Stimulated activated effector memory CD8-positive, alpha-beta T cell treated with anti-CD3 and anti-CD28 coated beads, Interleukin-12 subunit alpha, Interleukin-12 subunit beta, amount 100 ng/mL, for 72 hours (primary cell): ENCODE data around the gene FHOD3.
"Not testable (repeated sequence)": the region's sequence is repeated elsewhere in the genome, so short reads cannot be mapped to it uniquely, and the experiment has no call there.

Source experiments
- ATAC-seq: fragments of 150-1000 bp; cut with Tn5 transposase; 2 replicates; pipeline ENCODE4 v1.10.0; 2021
- DNase-seq, 2 donors: peaks; one replicate each; pipeline ENCODE4 v3.0.0; 2021 to 2022; ENCODE audit warnings: low spot score in 2 of 2
- H3K27ac Mint-ChIP-seq: one replicate; pipeline ENCODE4 v1.8.0; 2022; ENCODE audit warnings: mild to moderate bottlenecking, mixed read lengths
- H3K36me3 Mint-ChIP-seq: one replicate; pipeline ENCODE4 v1.8.0; 2022; ENCODE audit warnings: mild to moderate bottlenecking, mixed read lengths
- H3K4me1 Mint-ChIP-seq: one replicate; pipeline ENCODE4 v1.8.0; 2022; ENCODE audit warnings: mixed read lengths
- H3K4me3 Mint-ChIP-seq: one replicate; pipeline ENCODE4 v1.8.0; 2022; ENCODE audit warnings: mild to moderate bottlenecking, mixed read lengths
- H3K9me3 Mint-ChIP-seq: one replicate; pipeline ENCODE4 v1.8.0; 2022; ENCODE audit warnings: mixed read lengths

FHOD3 gene

GRCh38 chr18:36761186-36761698 is 463.7 kb downstream of the FHOD3 start:
- ATAC-seq (no peak), DNase-seq (no peak)
- H3K4me3 Mint-ChIP-seq: no peak overlapping the region
- no peaks in the 10 kb centered on the region for H3K36me3 Mint-ChIP-seq
- no peaks in the 10 kb centered on the region for H3K9me3 Mint-ChIP-seq
- no peaks in the 10 kb centered on the region for H3K4me1 Mint-ChIP-seq
- H3K27ac Mint-ChIP-seq: no peak overlapping the region

- no peaks in the 10 kb centered on the region for H3K4me1 Mint-ChIP-seq
- DNase-seq (peak in 1 of 2 donors; percentile 43), ATAC-seq (peak; percentile 53)
- H3K27ac Mint-ChIP-seq: no peak overlapping the region
- H3K36me3 Mint-ChIP-seq: no peaks in the 10 kb centered on the region
- no peak overlapping the region for H3K4me3 Mint-ChIP-seq
- no peaks in the 10 kb centered on the region for H3K9me3 Mint-ChIP-seq
Observed at GRCh38 chr18:36762074-36762473, 464.6 kb downstream of the FHOD3 start.

- DNase-seq, ATAC-seq, H3K36me3 Mint-ChIP-seq, H3K4me3 Mint-ChIP-seq, H3K4me1 Mint-ChIP-seq, H3K27ac Mint-ChIP-seq, H3K9me3 Mint-ChIP-seq: not testable (repeated sequence)
Observed at GRCh38 chr18:36762965-36763364, 465.5 kb downstream of the FHOD3 start.

- Mint-ChIP-seq H3K4me1 (peaks cover 11% of the 10 kb centered on the region), H3K9me3 (no peaks in the 10 kb centered on the region), H3K4me3 (no peak overlapping the region), H3K36me3 (no peaks in the 10 kb centered on the region), H3K27ac (no peak overlapping the region)
- no peak for DNase-seq
- ATAC-seq: no peak
Observed at GRCh38 chr18:36766836-36767235, 469.3 kb downstream of the FHOD3 start.

- Mint-ChIP-seq H3K4me3 (no peak overlapping the region), H3K4me1 (peaks cover 11% of the 10 kb centered on the region), H3K9me3 (no peaks in the 10 kb centered on the region), H3K36me3 (no peaks in the 10 kb centered on the region), H3K27ac (no peak overlapping the region)
- DNase-seq (no peak), ATAC-seq (no peak)
Observed at GRCh38 chr18:36769172-36769571, 471.7 kb downstream of the FHOD3 start.

GRCh38 chr18:36769611-36770314 is 472.2 kb downstream of the FHOD3 start:
- Mint-ChIP-seq H3K4me1 (peaks cover 11% of the 10 kb centered on the region), H3K9me3 (no peaks in the 10 kb centered on the region), H3K27ac (no peak overlapping the region), H3K36me3 (no peaks in the 10 kb centered on the region), H3K4me3 (no peak overlapping the region)
- DNase-seq: no peak
- peak; percentile 51 for ATAC-seq

GRCh38 chr18:36770315-36770946 is 472.9 kb downstream of the FHOD3 start:
- no peak overlapping the region for H3K4me3 Mint-ChIP-seq

GRCh38 chr18:36771245-36771644 is 473.7 kb downstream of the FHOD3 start:
- Mint-ChIP-seq H3K4me3 (no peak overlapping the region), H3K9me3 (no peaks in the 10 kb centered on the region), H3K36me3 (no peaks in the 10 kb centered on the region), H3K4me1 (peaks cover 11% of the 10 kb centered on the region), H3K27ac (no peak overlapping the region)
- no peak for DNase-seq
- no peak for ATAC-seq

More at GRCh38 chr18:36770315-36770946, 472.9 kb downstream of the FHOD3 start:
- no peaks in the 10 kb centered on the region for H3K36me3 Mint-ChIP-seq
- DNase-seq (no peak), ATAC-seq (no peak)
- no peaks in the 10 kb centered on the region for H3K9me3 Mint-ChIP-seq
- no peak overlapping the region for H3K27ac Mint-ChIP-seq
- peaks cover 11% of the 10 kb centered on the region for H3K4me1 Mint-ChIP-seq

- ATAC-seq (no peak), DNase-seq (no peak)
- H3K4me3 Mint-ChIP-seq: no peak overlapping the region
- H3K27ac Mint-ChIP-seq: no peak overlapping the region
- peaks cover 11% of the 10 kb centered on the region for H3K4me1 Mint-ChIP-seq
- H3K9me3 Mint-ChIP-seq: no peaks in the 10 kb centered on the region
- no peaks in the 10 kb centered on the region for H3K36me3 Mint-ChIP-seq
Observed at GRCh38 chr18:36772241-36772723, 474.8 kb downstream of the FHOD3 start.

- H3K4me3 Mint-ChIP-seq: no peak overlapping the region
- ATAC-seq (no peak), DNase-seq (no peak)
- H3K36me3 Mint-ChIP-seq: no peaks in the 10 kb centered on the region
- peaks cover 11% of the 10 kb centered on the region for H3K4me1 Mint-ChIP-seq
- no peaks in the 10 kb centered on the region for H3K9me3 Mint-ChIP-seq
- no peak overlapping the region for H3K27ac Mint-ChIP-seq
Observed at GRCh38 chr18:36775396-36775795, 477.9 kb downstream of the FHOD3 start.

- H3K36me3 Mint-ChIP-seq: no peaks in the 10 kb centered on the region
- ATAC-seq: no peak
- DNase-seq: no peak
- no peak overlapping the region for H3K4me3 Mint-ChIP-seq
- H3K9me3 Mint-ChIP-seq: no peaks in the 10 kb centered on the region
- no peak overlapping the region for H3K27ac Mint-ChIP-seq
- peaks cover 1% of the 10 kb centered on the region for H3K4me1 Mint-ChIP-seq
Observed at GRCh38 chr18:36776650-36777049, 479.1 kb downstream of the FHOD3 start.

- DNase-seq (no peak), ATAC-seq (no peak)
- H3K27ac Mint-ChIP-seq: no peak overlapping the region
- H3K9me3 Mint-ChIP-seq: no peaks in the 10 kb centered on the region
- no peak overlapping the region for H3K4me3 Mint-ChIP-seq
- H3K4me1 Mint-ChIP-seq: no peaks in the 10 kb centered on the region
- no peaks in the 10 kb centered on the region for H3K36me3 Mint-ChIP-seq
Observed at GRCh38 chr18:36777566-36777965, 480.1 kb downstream of the FHOD3 start.

- no peaks in the 10 kb centered on the region for H3K9me3 Mint-ChIP-seq
- no peak for ATAC-seq
- no peaks in the 10 kb centered on the region for H3K4me1 Mint-ChIP-seq
- no peaks in the 10 kb centered on the region for H3K36me3 Mint-ChIP-seq
- H3K4me3 Mint-ChIP-seq: no peak overlapping the region
- no peak for DNase-seq
- no peak overlapping the region for H3K27ac Mint-ChIP-seq
Observed at GRCh38 chr18:36780748-36781147, 483.2 kb downstream of the FHOD3 start.

- Mint-ChIP-seq H3K4me1 (no peaks in the 10 kb centered on the region), H3K9me3 (no peaks in the 10 kb centered on the region), H3K27ac (no peak overlapping the region), H3K36me3 (no peaks in the 10 kb centered on the region), H3K4me3 (no peak overlapping the region)
- DNase-seq: no peak
- no peak for ATAC-seq
Observed at GRCh38 chr18:36782710-36783109, 485.2 kb downstream of the FHOD3 start.

- ATAC-seq: no peak
- no peak for DNase-seq
- H3K4me3 Mint-ChIP-seq: no peak overlapping the region
- no peak overlapping the region for H3K27ac Mint-ChIP-seq
- no peaks in the 10 kb centered on the region for H3K9me3 Mint-ChIP-seq
- no peaks in the 10 kb centered on the region for H3K4me1 Mint-ChIP-seq
- no peaks in the 10 kb centered on the region for H3K36me3 Mint-ChIP-seq
Observed at GRCh38 chr18:36783792-36784191, 486.3 kb downstream of the FHOD3 start.

- DNase-seq: no peak
- H3K9me3 Mint-ChIP-seq: peaks cover 2% of the 10 kb centered on the region
- H3K36me3 Mint-ChIP-seq: peaks cover 11% of the 10 kb centered on the region
Observed at GRCh38 chr18:36786686-36787085, 489.2 kb downstream of the FHOD3 start.

More at GRCh38 chr18:36786686-36787085, 489.2 kb downstream of the FHOD3 start:
- Mint-ChIP-seq H3K4me3 (no peak overlapping the region), H3K27ac (no peak overlapping the region), H3K4me1 (no peaks in the 10 kb centered on the region)
- no peak for ATAC-seq
